Measurements from ENCODE around the gene NVL.

NVL gene

GRCh38 chr1:224193319-224193966 lies 136.5 kb downstream of the NVL start:
- Histone ChIP-seq H3K36me3 (ENCODE audit: insufficient read depth, low read length) (peaks cover 57% of the 10 kb centered on the region), H3K9me3 (ENCODE audit: low read length) (no peaks in the 10 kb centered on the region; the same call in 1 of the 2 replicates), H3K27ac (ENCODE audit: low read depth, low read length, poor library complexity, severe bottlenecking) (no peak overlapping the region), H3K9ac (ENCODE audit: low read length) (no peak overlapping the region), H3K4me2 (ENCODE audit: low read length) (no peak overlapping the region), H3F3A (ENCODE audit: insufficient read depth, low read length) (no peaks in the 10 kb centered on the region), H3K27me3 (ENCODE audit: insufficient read depth, low read length) (no peaks in the 10 kb centered on the region), H3K79me2 (ENCODE audit: insufficient read depth, low read length) (peaks cover 19% of the 10 kb centered on the region), H3K9me2 (ENCODE audit: low read depth, low read length) (no peaks in the 10 kb centered on the region), H3K4me3 (ENCODE audit: low read depth, low read length, poor library complexity, severe bottlenecking) (no peak overlapping the region), H2AFZ (ENCODE audit: low read length) (no peak overlapping the region), H3K4me1 (ENCODE audit: insufficient read depth, low read length, severe bottlenecking) (no peaks in the 10 kb centered on the region), H4K20me1 (ENCODE audit: insufficient read depth, low read length) (no peaks in the 10 kb centered on the region)
- no peak for TF ChIP-seq EZH2 (IDR thresholded peaks at IDR 0.05; ENCODE audit: borderline replicate concordance, low read length)
- TF ChIP-seq, protein P1, sequence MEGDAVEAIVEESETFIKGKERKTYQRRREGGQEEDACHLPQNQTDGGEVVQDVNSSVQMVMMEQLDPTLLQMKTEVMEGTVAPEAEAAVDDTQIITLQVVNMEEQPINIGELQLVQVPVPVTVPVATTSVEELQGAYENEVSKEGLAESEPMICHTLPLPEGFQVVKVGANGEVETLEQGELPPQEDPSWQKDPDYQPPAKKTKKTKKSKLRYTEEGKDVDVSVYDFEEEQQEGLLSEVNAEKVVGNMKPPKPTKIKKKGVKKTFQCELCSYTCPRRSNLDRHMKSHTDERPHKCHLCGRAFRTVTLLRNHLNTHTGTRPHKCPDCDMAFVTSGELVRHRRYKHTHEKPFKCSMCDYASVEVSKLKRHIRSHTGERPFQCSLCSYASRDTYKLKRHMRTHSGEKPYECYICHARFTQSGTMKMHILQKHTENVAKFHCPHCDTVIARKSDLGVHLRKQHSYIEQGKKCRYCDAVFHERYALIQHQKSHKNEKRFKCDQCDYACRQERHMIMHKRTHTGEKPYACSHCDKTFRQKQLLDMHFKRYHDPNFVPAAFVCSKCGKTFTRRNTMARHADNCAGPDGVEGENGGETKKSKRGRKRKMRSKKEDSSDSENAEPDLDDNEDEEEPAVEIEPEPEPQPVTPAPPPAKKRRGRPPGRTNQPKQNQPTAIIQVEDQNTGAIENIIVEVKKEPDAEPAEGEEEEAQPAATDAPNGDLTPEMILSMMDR (IDR thresholded peaks at IDR 0.05; ENCODE audit: low read length) = no peak

DNA sequence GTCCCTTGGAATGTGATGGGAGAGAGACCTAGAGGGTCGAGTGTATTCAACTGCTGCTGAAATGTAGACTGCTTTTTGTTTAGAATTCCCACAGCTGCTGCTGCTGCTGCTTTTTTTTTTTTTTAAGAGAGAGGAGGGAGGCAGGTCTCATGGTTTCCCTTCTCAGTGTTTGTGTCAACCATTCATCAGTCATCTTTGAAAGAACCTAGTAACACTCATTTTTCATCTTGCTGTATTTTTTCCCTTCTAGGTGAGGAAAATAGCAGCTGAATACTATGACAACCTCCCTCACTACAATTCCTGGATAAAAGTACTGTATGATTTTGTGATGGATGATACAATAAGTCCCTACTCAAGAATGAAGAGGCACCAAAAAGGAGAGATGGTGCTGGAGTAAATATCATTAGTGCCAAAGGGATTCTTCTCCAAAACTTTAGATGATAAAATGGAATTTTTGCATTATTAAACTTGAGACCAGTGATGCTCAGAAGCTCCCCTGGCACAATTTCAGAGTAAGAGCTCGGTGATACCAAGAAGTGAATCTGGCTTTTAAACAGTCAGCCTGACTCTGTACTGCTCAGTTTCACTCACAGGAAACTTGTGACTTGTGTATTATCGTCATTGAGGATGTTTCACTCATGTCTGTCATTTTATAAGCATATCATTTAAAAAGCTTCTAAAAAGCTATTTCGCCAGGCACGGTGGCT lies 137.7 kb downstream of the NVL start:
- TF ChIP-seq EZH2 (IDR thresholded peaks at IDR 0.05; ENCODE audit: borderline replicate concordance, low read length) = no peak
- TF ChIP-seq, protein P1 (IDR thresholded peaks at IDR 0.05; ENCODE audit: low read length) = no peak
- no peaks in the 10 kb centered on the region for H3F3A ChIP-seq (ENCODE audit: insufficient read depth, low read length)
- no peak overlapping the region for H3K27ac ChIP-seq (ENCODE audit: low read depth, low read length, poor library complexity, severe bottlenecking)
- H3K4me2 ChIP-seq (ENCODE audit: low read length) = no peak overlapping the region
- no peaks in the 10 kb centered on the region for H3K9me2 ChIP-seq (ENCODE audit: low read depth, low read length)
- H3K79me2 ChIP-seq (ENCODE audit: insufficient read depth, low read length) = peaks cover 31% of the 10 kb centered on the region
- H4K20me1 ChIP-seq (ENCODE audit: insufficient read depth, low read length) = no peaks in the 10 kb centered on the region
- peaks cover 67% of the 10 kb centered on the region for H3K36me3 ChIP-seq (ENCODE audit: insufficient read depth, low read length)
- no peaks in the 10 kb centered on the region for H3K4me1 ChIP-seq (ENCODE audit: insufficient read depth, low read length, severe bottlenecking)
- H3K9me3 ChIP-seq (ENCODE audit: low read length) = no peaks in the 10 kb centered on the region; the same call in 1 of the 2 replicates
- H3K27me3 ChIP-seq (ENCODE audit: insufficient read depth, low read length) = no peaks in the 10 kb centered on the region
- H2AFZ ChIP-seq (ENCODE audit: low read length) = no peak overlapping the region
- H3K4me3 ChIP-seq (ENCODE audit: low read depth, low read length, poor library complexity, severe bottlenecking) = no peak overlapping the region
- H3K9ac ChIP-seq (ENCODE audit: low read length) = no peak overlapping the region

GRCh38 chr1:224189561-224189960 lies 140.4 kb downstream of the NVL start:
- H3K9me2 ChIP-seq (ENCODE audit: low read depth, low read length) = no peaks in the 10 kb centered on the region
- H2AFZ ChIP-seq (ENCODE audit: low read length) = no peak overlapping the region
- no peak overlapping the region for H3K4me2 ChIP-seq (ENCODE audit: low read length)
- no peaks in the 10 kb centered on the region for H3F3A ChIP-seq (ENCODE audit: insufficient read depth, low read length)
- no peak overlapping the region for H3K27ac ChIP-seq (ENCODE audit: low read depth, low read length, poor library complexity, severe bottlenecking)
- H3K36me3 ChIP-seq (ENCODE audit: insufficient read depth, low read length) = peaks cover 75% of the 10 kb centered on the region
- TF ChIP-seq, protein P1 (IDR thresholded peaks at IDR 0.05; ENCODE audit: low read length) = no peak
- TF ChIP-seq EZH2 (IDR thresholded peaks at IDR 0.05; ENCODE audit: borderline replicate concordance, low read length) = no peak
- H3K4me1 ChIP-seq (ENCODE audit: insufficient read depth, low read length, severe bottlenecking) = peaks cover 22% of the 10 kb centered on the region
- H3K9ac ChIP-seq (ENCODE audit: low read length) = no peak overlapping the region
- peaks cover 57% of the 10 kb centered on the region for H3K79me2 ChIP-seq (ENCODE audit: insufficient read depth, low read length)
- H3K9me3 ChIP-seq (ENCODE audit: low read length) = no peaks in the 10 kb centered on the region; the same call in 1 of the 2 replicates
- H3K4me3 ChIP-seq (ENCODE audit: low read depth, low read length, poor library complexity, severe bottlenecking) = no peak overlapping the region
- H3K27me3 ChIP-seq (ENCODE audit: insufficient read depth, low read length) = no peaks in the 10 kb centered on the region
- H4K20me1 ChIP-seq (ENCODE audit: insufficient read depth, low read length) = no peaks in the 10 kb centered on the region

Measured in OCI-LY1 (cell line).